A172 (cell line): ENCODE measurements around the gene LYL1. TPM values are rescaled to one million over a fixed set of nuclear protein-coding genes. Genes with fewer than 3 reads are reported as not detected.
A peak's percentile ranks its signal among the peaks of the same experiment; 100 is the strongest.

ENCODE experiments used
- DNase-seq: peaks from one replicate; pipeline ENCODE4 v3.0.0-alpha.2; 2015; ENCODE audit warnings: low spot score
- total RNA-seq: library from RNA; depleted of rRNA; stranded (reverse); fragments of >200 nt; shearing (Covaris generic); gene quantifications from 2 replicates; pipeline ENCODE4 v1.2.3, GENCODE V29; 2014

The LYL1 gene
- total RNA-seq, 1 experiment from 2014 or later = not detected

- DNase-seq = no peak
Measured at GRCh38 chr19:13074378-13074777, 28.3 kb downstream of the LYL1 start.

- no peak for DNase-seq
Measured at GRCh38 chr19:13073263-13073662, 29.4 kb downstream of the LYL1 start.

GRCh38 chr19:13072188-13072908 lies 30.3 kb downstream of the LYL1 start:
- DNase-seq = no peak

- no peak for DNase-seq
Measured at GRCh38 chr19:13071444-13072187, 31.0 kb downstream of the LYL1 start.

- no peak for DNase-seq
Measured at GRCh38 chr19:13070425-13071140, 32.1 kb downstream of the LYL1 start.

GRCh38 chr19:13069415-13070359 lies 33.0 kb downstream of the LYL1 start:
- DNase-seq = no peak

GRCh38 chr19:13068085-13068846 lies 34.4 kb downstream of the LYL1 start:
- no peak for DNase-seq

GRCh38 chr19:13066933-13067807 lies 35.5 kb downstream of the LYL1 start:
- DNase-seq = no peak

- DNase-seq = no peak
Measured at GRCh38 chr19:13066226-13066625, 36.4 kb downstream of the LYL1 start.

- no peak for DNase-seq
Measured at GRCh38 chr19:13064092-13064489, 38.6 kb downstream of the LYL1 start.

GRCh38 chr19:13063461-13064091 lies 39.1 kb downstream of the LYL1 start:
- DNase-seq = no peak

GRCh38 chr19:13062317-13062716 lies 40.3 kb downstream of the LYL1 start:
- DNase-seq = no peak

GRCh38 chr19:13060964-13061927 lies 41.4 kb downstream of the LYL1 start:
- DNase-seq = peak; percentile 82

GRCh38 chr19:13060233-13060963 lies 42.3 kb downstream of the LYL1 start:
- DNase-seq = peak; percentile 87

- DNase-seq = no peak
Measured at GRCh38 chr19:13058951-13059660, 43.6 kb downstream of the LYL1 start.

GRCh38 chr19:13057744-13058143 lies 44.9 kb downstream of the LYL1 start:
- no peak for DNase-seq

GRCh38 chr19:13057147-13057572 lies 45.5 kb downstream of the LYL1 start:
- no peak for DNase-seq
